Body of pancreas (tissue), 4 donors: Measurements from ENCODE around the gene PLXNA1. TPM values are rescaled to one million over a fixed set of nuclear protein-coding genes. Genes with fewer than 3 reads are reported as not detected.
A peak's percentile ranks its signal among the peaks of the same experiment; 100 is the strongest.

Experiments
- ATAC-seq: fragments of 150-250 bp; one replicate; pipeline ENCODE4 v1.9.1; 2016
- DNase-seq, 4 donors: peaks; one replicate each; pipeline ENCODE4 v3.0.0-alpha.2; 2019
- H3K27ac ChIP-seq, 4 donors: fragments of 200-600 bp; sonication (generic); 1 replicate in 3 of 4; 2 replicates in 1 of 4; pipeline versions ENCODE4 v1.5.1 to v1.6.1; 2016 to 2019; ENCODE audit warnings: mild to moderate bottlenecking in 1 of 4, mixed read lengths in 1 of 4, moderate library complexity in 1 of 4
- H3K27me3 ChIP-seq, 2 donors: fragments of 200-600 bp; sonication (generic); one replicate each; pipeline ENCODE4 v1.6.0; 2016; ENCODE audit warnings: mild to moderate bottlenecking in 1 of 2
- H3K36me3 ChIP-seq, 2 donors: fragments of 200-600 bp; sonication (generic); replicated peaks in 1 of 2; 2 replicates each; pipeline ENCODE4 v1.5.1; 2016; ENCODE audit warnings: low read depth in 2 of 2; ENCODE audit not compliant: insufficient read depth in 1 of 2
- H3K4me1 ChIP-seq: fragments of 200-600 bp; sonication (generic); one replicate; pipeline ENCODE4 v1.6.0; 2016
- H3K4me3 ChIP-seq, 2 donors: fragments of 200-600 bp; sonication (generic); 1 replicate in 1 of 2; 2 replicates in 1 of 2; pipeline ENCODE4 v1.5.1; 2016 to 2019
- H3K9me3 ChIP-seq, 3 donors: fragments of 200-600 bp; sonication (generic); 1 replicate in 2 of 3; 2 replicates in 1 of 3; pipeline ENCODE4 v1.5.1; 2016
- POLR2A ChIP-seq, 3 donors: fragments of 450-650 bp; IDR thresholded peaks; one replicate each; pipeline ENCODE4 v1.6.1; 2016; ENCODE audit warnings: antibody characterized with exemption in 3 of 3, mild to moderate bottlenecking in 2 of 3
- WGBS, 2 donors: methylation state at CpG; one replicate each; pipeline ENCODE4 v1.1.5; 2017; 5-methylcytosine and 5-hydroxymethylcytosine counted together
- intact Hi-C: fragments of 100-400 bp; cut with DNase I; formaldehyde crosslinking; loops from one replicate; pipeline ENCODE4 v1.15.1; 2023
- total RNA-seq, 2 donors: library from RNA; depleted of rRNA; stranded (reverse); fragments of >200 nt; gene quantifications; one replicate each; pipeline ENCODE4 v1.1.0, GENCODE V29; 2016
- TF ChIP-seq, protein P1 (sequence below), 7 experiments: fragments of 450-650 bp in 4 of 7; fragments of 200-600 bp in 3 of 7; sonication (generic) in 3 of 7; IDR thresholded peaks; one replicate each; pipeline ENCODE4 v1.5.1; 2016 to 2019; ENCODE audit warnings: antibody characterized with exemption in 7 of 7

Gene PLXNA1
- total RNA-seq, 2 donors from 2014 or later, result 13.2 to 25.1 TPM

DNA sequence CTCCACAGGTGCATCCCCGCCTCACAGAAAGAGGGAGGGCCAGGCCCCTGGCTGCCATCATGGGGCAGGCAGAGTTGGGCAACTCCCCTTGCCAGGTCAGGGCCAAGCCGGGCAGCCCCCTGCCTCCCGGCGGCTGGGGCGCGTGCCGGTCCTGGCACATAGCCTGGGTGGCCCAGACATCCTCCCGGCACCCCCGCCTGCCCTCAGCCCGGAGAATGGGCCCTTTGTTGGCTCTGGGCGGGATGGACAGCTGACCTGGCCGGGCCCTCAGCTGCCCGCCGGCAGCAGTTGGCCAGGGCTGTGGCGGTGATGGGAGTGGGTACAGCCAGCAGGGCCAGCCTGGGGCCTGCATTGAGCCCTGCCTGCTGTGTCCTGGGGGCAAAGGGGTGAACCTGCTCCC, 16.5 kb downstream of the PLXNA1 start:
- ATAC-seq, result no peak
- intact Hi-C loops, result no loop called here

DNA sequence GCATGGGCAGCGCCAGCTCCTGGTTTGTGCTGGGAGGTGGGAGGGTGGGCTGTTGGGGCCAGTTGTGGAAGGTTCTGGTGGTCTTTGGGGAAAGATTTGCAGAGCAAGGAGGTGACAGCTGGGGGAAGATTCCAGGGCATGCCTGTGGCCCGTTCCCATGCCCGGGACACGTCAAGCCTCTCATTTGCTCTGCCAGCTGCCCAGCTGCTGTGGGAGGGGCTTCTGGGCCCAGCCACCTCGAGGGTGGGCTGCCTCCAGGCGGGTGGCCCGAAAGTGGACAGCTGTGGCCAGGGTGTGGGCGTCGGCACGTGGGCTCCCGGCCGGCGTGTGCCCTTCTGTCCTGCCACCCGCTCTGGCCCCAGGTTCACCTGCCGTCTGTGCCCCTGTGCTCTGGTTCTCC, 17.2 kb downstream of the PLXNA1 start:
- no peaks in the 10 kb centered on the region for H3K36me3 ChIP-seq
- 88 to 91% methylated on average over 15 of the region's 15 CpGs for WGBS, 2 donors
- H3K4me3 ChIP-seq, result no peak overlapping the region
- no peak for TF ChIP-seq POLR2A (IDR thresholded peaks at IDR 0.05)
- peaks cover 11% of the 10 kb centered on the region for H3K4me1 ChIP-seq
- H3K27me3 ChIP-seq, result no peaks in the 10 kb centered on the region
- no peaks in the 10 kb centered on the region for H3K9me3 ChIP-seq
- DNase-seq, result no peak
- H3K27ac ChIP-seq, result no peak overlapping the region
- intact Hi-C loops, result no loop called here
- ATAC-seq, result no peak

More for the DNA sequence above, 16.5 kb downstream of the PLXNA1 start:
- Histone ChIP-seq H3K4me1 (peaks cover 17% of the 10 kb centered on the region), H3K9me3 (no peaks in the 10 kb centered on the region), H3K4me3 (no peak overlapping the region), H3K36me3 (no peaks in the 10 kb centered on the region), H3K27me3 (no peaks in the 10 kb centered on the region), H3K27ac (no peak overlapping the region)
- WGBS, 2 donors, result 95% methylated on average over 14 of the region's 15 CpGs; no CpG with 5 or more reads in 1 of the 2 donors
- no peak for TF ChIP-seq POLR2A (IDR thresholded peaks at IDR 0.05)
- TF ChIP-seq, protein P1, sequence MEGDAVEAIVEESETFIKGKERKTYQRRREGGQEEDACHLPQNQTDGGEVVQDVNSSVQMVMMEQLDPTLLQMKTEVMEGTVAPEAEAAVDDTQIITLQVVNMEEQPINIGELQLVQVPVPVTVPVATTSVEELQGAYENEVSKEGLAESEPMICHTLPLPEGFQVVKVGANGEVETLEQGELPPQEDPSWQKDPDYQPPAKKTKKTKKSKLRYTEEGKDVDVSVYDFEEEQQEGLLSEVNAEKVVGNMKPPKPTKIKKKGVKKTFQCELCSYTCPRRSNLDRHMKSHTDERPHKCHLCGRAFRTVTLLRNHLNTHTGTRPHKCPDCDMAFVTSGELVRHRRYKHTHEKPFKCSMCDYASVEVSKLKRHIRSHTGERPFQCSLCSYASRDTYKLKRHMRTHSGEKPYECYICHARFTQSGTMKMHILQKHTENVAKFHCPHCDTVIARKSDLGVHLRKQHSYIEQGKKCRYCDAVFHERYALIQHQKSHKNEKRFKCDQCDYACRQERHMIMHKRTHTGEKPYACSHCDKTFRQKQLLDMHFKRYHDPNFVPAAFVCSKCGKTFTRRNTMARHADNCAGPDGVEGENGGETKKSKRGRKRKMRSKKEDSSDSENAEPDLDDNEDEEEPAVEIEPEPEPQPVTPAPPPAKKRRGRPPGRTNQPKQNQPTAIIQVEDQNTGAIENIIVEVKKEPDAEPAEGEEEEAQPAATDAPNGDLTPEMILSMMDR (IDR thresholded peaks at IDR 0.05), result no peak
- DNase-seq, result peak in 1 of 4 donors; percentile 35

DNA sequence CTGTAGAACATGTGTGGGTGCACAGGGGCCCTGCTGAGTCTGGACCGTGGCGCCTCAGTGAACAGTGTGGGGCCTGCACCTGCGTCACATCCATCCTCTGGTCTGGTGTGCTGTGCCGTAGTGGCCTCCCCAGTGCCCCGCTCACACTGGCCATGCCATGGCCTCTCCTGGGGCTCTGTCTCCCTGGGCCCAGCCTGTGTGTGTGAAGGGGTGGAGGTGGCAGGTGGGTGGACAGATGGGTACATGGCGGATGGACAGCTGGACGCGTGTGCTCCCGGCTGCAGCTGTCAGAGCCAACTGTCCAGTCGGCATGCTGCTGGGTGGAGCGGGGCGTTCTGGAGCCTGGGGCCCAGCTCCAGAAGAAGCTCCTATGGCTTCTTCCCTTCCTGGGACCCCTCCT, 17.8 kb downstream of the PLXNA1 start:
- Histone ChIP-seq H3K4me3 (no peak overlapping the region), H3K36me3 (no peaks in the 10 kb centered on the region), H3K9me3 (no peaks in the 10 kb centered on the region), H3K4me1 (peaks cover 11% of the 10 kb centered on the region), H3K27me3 (no peaks in the 10 kb centered on the region), H3K27ac (no peak overlapping the region)
- WGBS, 2 donors, result 94 to 97% methylated on average over 8 to 12 of the region's 12 CpGs
- intact Hi-C loops, result no loop called here
- no peak for DNase-seq
- TF ChIP-seq, protein P1 (IDR thresholded peaks at IDR 0.05), result no peak
- no peak for TF ChIP-seq POLR2A (IDR thresholded peaks at IDR 0.05)
- no peak for ATAC-seq

DNA sequence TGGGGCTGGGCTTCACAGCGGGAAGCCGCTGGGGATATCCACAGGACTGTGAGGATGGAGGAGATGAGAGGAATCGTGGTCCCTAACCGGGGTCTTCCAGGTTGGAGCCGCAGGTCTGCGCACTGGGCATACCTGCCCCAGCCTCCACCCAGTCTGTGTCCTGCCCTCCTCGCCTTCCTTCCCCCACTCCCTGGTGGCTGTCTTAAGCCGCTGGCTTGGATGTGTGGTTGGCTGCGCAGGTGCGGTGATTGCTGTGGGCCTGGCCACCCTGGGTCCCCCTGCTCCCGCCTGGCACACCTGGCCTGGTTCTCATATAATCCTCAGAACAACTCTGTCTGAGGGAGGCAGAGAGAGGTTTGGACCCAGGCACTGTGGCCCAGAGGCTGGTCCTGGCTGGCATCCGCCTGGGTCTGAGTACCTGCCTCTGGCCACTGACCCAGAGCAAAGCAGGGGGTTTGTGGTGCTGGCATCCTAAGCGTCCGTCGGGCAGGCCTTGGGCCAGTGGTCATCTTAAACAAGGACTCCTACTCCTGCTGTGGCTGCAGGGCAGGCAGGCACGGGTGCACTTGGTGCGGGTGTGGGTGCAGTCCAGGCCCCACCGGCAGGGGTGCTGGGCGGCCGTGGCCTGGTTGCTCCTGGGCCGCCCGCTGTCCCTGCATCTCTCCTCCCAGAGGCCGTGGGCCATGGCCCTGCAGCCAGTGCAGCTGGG, 18.7 kb downstream of the PLXNA1 start:
- intact Hi-C loops, result no loop called here
- no peak overlapping the region for H3K4me3 ChIP-seq
- peaks cover 11% of the 10 kb centered on the region for H3K4me1 ChIP-seq
- no peaks in the 10 kb centered on the region for H3K9me3 ChIP-seq
- ATAC-seq, result no peak
- 89 to 97% methylated on average over 14 to 17 of the region's 23 CpGs for WGBS, 2 donors
- no peak for DNase-seq
- peak overlapping the region in 3 of 4 donors; percentile 31 to 71 (median 41) for H3K27ac ChIP-seq
- no peaks in the 10 kb centered on the region for H3K27me3 ChIP-seq
- H3K36me3 ChIP-seq, result no peaks in the 10 kb centered on the region
- TF ChIP-seq, protein P1 (IDR thresholded peaks at IDR 0.05), result no peak
- TF ChIP-seq POLR2A (IDR thresholded peaks at IDR 0.05), result no peak

DNA sequence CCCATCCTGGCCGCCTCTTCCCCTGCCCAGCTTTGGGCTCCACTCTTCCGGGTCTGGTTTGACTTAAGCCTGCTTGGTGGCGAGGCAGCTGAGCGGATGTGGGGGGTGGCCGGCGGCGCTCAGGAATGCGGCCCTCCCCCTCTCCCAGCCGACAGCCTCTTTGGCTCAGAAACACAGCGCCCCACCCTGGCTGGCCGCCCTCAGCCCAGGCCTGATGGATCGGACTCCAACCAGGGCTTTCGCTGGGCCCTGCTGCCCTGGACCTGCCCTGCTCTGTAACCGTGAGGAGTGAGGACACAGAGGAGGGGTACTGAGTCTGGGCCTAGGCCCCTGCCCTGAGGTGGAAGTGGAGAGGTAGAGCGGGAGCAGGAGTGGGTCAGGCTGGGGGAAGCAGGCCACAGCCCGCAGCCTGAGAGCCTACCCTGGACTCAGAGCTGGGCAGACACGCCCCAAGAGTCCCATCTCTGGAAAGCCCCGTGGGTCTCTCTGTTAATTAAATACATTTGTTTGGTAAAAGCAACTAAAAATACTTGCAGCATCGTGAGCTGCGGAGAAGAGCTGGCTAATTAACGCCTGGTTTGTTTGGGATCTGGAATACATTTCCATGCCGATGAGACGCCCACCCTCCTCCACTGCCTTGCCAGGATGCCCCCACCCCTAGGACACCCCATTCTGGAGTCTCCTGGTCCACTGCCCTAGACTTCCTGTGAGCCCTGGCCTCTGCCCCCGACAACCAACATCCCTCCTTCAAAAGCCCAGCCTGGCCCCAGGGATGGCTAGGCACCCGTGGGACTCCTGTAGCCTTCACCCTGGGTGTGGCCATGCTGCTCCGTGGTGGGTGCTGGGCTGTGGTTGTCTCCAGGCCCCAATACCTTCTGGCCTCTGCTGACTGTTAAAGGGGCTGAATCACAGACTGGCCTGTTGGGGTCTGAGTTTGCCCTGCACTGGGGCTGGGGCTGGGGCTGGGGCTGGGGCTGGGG, 19.6 kb downstream of the PLXNA1 start:
- DNase-seq, result peak; percentile 68 to 79 (median 76)
- peaks cover 11% of the 10 kb centered on the region for H3K4me1 ChIP-seq
- 58 to 67% methylated on average over 24 to 26 of the region's 26 CpGs for WGBS, 2 donors
- H3K9me3 ChIP-seq, result no peaks in the 10 kb centered on the region
- ATAC-seq, result peak; percentile 84
- no peaks in the 10 kb centered on the region for H3K27me3 ChIP-seq
- H3K4me3 ChIP-seq, result no peak overlapping the region
- TF ChIP-seq, protein P1 (IDR thresholded peaks at IDR 0.05), result peak in 4 of 7 experiments; percentile 27 to 41 (median 34)
- TF ChIP-seq POLR2A (IDR thresholded peaks at IDR 0.05), result peak in 2 of 3 donors; percentile 59 to 60
- H3K36me3 ChIP-seq, result no peaks in the 10 kb centered on the region
- intact Hi-C loops, result no loop called here
- H3K27ac ChIP-seq, result peak overlapping the region in 3 of 4 donors; percentile 31 to 71 (median 41)
